ENCODE measurements around the gene SKOR2. TPM values are rescaled to one million over a fixed set of nuclear protein-coding genes. Genes with fewer than 3 reads are reported as not detected.

SKOR2 gene
- total RNA-seq, 4 donors from 2014 or later = not detected

- Histone ChIP-seq H3K27me3 (peaks cover 0 to 38% (median 0%) of the 10 kb centered on the region in 4 donors), H3K36me3 (no peaks in the 10 kb centered on the region), H3K4me1 (no peaks in the 10 kb centered on the region), H3K9me3 (no peaks in the 10 kb centered on the region), H3K4me3 (no peak overlapping the region), H3K27ac (no peak overlapping the region)
- WGBS, 2 donors = 44 to 57% methylated on average over 3 of the region's 3 CpGs
- no peak for DNase-seq
- intact Hi-C loops (cut with DNase I) = no loop called here
- TF ChIP-seq POLR2A (IDR thresholded peaks at IDR 0.05) = no peak
- TF ChIP-seq CTCF (IDR thresholded peaks at IDR 0.05) = no peak
These were observed 28.7 kb upstream of the SKOR2 start for GRCh38 chr18:47280121-47280520.

- Histone ChIP-seq H3K27ac (no peak overlapping the region), H3K4me3 (no peak overlapping the region), H3K9me3 (no peaks in the 10 kb centered on the region), H3K4me1 (no peaks in the 10 kb centered on the region), H3K36me3 (no peaks in the 10 kb centered on the region), H3K27me3 (peaks cover 0 to 31% (median 0%) of the 10 kb centered on the region in 4 donors)
- intact Hi-C loops (cut with DNase I) = no loop called here
- 31 to 37% methylated on average over 9 of the region's 9 CpGs for WGBS, 2 donors
- TF ChIP-seq POLR2A (IDR thresholded peaks at IDR 0.05) (no peak), CTCF (IDR thresholded peaks at IDR 0.05) (no peak)
- DNase-seq = no peak
These were observed 23.5 kb upstream of the SKOR2 start for GRCh38 chr18:47274961-47275360.

DNA sequence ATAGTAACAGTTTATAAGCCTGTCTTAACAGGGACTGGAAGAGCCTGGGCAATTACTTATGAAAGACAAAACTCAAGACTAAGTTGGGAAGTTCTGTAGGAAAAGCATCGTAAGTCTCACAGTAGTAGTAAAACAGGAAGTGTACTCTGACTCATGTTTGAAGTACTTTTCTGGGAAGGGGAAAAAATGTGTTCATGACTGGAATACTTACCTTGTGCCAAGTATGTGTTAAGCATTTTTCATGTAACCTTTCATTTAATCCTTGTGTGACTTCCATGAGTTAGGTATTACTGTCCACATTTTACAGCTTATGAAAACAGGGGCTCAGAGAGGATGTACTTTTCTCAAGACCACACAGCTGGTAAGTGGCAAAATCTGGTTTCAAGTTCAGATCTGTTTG, 13.7 kb upstream of the SKOR2 start:
- TF ChIP-seq CTCF (IDR thresholded peaks at IDR 0.05) (no peak), POLR2A (IDR thresholded peaks at IDR 0.05) (no peak)
- Histone ChIP-seq H3K27me3 (peaks cover 6 to 70% (median 24%) of the 10 kb centered on the region in 4 donors), H3K4me3 (no peak overlapping the region), H3K9me3 (peaks cover 0 to 7% (median 0%) of the 10 kb centered on the region in 3 donors), H3K36me3 (no peaks in the 10 kb centered on the region), H3K4me1 (peaks cover 0 to 28% (median 8%) of the 10 kb centered on the region in 3 donors), H3K27ac (no peak overlapping the region)
- intact Hi-C loops (cut with DNase I) = no loop called here
- no peak for DNase-seq
- WGBS, 2 donors = 9 to 32% methylated on average over 1 of the region's 1 CpG

DNA sequence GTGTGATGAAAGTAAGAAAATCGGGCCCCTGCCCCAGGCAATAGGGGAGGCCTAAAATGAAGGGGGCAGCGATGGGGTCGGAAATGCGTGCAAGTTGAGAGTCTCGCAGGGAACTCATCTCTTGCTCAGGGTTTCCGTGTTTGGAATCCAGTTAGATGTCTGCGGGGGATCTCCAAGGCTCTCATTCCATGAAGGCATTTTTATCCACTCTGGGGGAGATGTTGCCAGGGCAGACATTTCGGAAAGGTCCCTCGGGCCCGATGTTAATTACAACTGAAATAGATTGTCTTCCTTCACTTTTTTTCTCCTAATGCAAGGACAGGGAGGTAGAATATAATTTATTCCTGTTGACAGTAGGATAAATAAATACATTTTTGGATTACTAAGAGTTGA, 12.8 kb upstream of the SKOR2 start:
- no peak for DNase-seq
- WGBS, 2 donors = 12 to 22% methylated on average over 7 of the region's 10 CpGs
- Histone ChIP-seq H3K4me3 (peak overlapping the region in 1 of 4 donors; percentile 43), H3K4me1 (peaks cover 0 to 28% (median 8%) of the 10 kb centered on the region in 3 donors), H3K9me3 (peaks cover 0 to 8% (median 0%) of the 10 kb centered on the region in 3 donors), H3K36me3 (no peaks in the 10 kb centered on the region), H3K27ac (no peak overlapping the region), H3K27me3 (peaks cover 6 to 79% (median 24%) of the 10 kb centered on the region in 4 donors)
- TF ChIP-seq POLR2A (IDR thresholded peaks at IDR 0.05) = no peak
- TF ChIP-seq CTCF (IDR thresholded peaks at IDR 0.05) = no peak
- intact Hi-C loops (cut with DNase I) = no loop called here

- H3K36me3 ChIP-seq = no peaks in the 10 kb centered on the region
- peaks cover 6 to 85% (median 24%) of the 10 kb centered on the region in 4 donors for H3K27me3 ChIP-seq
- peak overlapping the region in 2 of 4 donors; percentile 20 to 43 for H3K4me3 ChIP-seq
- no peak for DNase-seq
- no peak overlapping the region for H3K27ac ChIP-seq
- no peak for TF ChIP-seq CTCF (IDR thresholded peaks at IDR 0.05)
- TF ChIP-seq POLR2A (IDR thresholded peaks at IDR 0.05) = no peak
- WGBS, 2 donors = 6 to 13% methylated on average over 7 to 11 of the region's 69 CpGs
- intact Hi-C loops (cut with DNase I) = no loop called here
- H3K4me1 ChIP-seq = peaks cover 0 to 28% (median 8%) of the 10 kb centered on the region in 3 donors
- peaks cover 0 to 8% (median 0%) of the 10 kb centered on the region in 3 donors for H3K9me3 ChIP-seq
These were observed 12.2 kb upstream of the SKOR2 start for GRCh38 chr18:47263430-47264307.

All from esophagus squamous epithelium (tissue), 5 donors.